Measurements from ENCODE around the gene APOB. TPM values are rescaled to one million over a fixed set of nuclear protein-coding genes. Genes with fewer than 3 reads are reported as not detected.

APOB gene
- total and polyA plus RNA-seq, 8 donors, result 0.03 to 3.2 (median 0.09) TPM

DNA sequence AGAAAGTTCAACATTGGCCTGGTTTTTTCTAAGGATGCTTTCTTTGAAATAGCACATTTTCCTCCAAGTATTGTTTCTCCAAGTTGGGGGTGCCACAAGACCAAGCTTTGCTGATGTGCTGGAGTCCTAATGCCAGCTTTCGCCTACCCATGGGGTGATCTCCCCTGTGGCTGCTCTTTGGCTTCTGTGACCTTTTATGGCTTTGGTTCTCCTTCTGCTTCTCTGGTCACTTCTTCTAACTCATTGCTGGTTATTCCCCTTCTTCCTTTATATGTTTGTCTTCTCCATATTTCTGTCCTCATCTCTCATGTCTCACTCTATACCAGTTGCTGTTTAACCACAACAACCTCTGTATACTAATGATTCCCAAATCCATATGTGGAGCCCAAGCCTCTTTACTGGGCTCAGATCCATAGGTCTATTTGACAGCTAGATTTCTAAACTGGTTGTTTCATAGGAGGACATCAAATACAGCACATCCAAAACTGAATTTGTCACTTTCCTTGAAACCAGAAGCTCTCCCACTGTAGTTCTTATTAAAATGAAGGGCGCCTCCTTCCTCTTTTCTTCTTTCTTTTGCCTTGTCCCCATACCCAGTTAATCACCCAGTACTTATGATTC, 23.1 kb downstream of the APOB start:
- TF ChIP-seq, protein P1, sequence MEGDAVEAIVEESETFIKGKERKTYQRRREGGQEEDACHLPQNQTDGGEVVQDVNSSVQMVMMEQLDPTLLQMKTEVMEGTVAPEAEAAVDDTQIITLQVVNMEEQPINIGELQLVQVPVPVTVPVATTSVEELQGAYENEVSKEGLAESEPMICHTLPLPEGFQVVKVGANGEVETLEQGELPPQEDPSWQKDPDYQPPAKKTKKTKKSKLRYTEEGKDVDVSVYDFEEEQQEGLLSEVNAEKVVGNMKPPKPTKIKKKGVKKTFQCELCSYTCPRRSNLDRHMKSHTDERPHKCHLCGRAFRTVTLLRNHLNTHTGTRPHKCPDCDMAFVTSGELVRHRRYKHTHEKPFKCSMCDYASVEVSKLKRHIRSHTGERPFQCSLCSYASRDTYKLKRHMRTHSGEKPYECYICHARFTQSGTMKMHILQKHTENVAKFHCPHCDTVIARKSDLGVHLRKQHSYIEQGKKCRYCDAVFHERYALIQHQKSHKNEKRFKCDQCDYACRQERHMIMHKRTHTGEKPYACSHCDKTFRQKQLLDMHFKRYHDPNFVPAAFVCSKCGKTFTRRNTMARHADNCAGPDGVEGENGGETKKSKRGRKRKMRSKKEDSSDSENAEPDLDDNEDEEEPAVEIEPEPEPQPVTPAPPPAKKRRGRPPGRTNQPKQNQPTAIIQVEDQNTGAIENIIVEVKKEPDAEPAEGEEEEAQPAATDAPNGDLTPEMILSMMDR (IDR thresholded peaks at IDR 0.05), result no peak
- Histone ChIP-seq H3K27ac (no peak overlapping the region), H3K4me3 (no peak overlapping the region), H3K36me3 (no peaks in the 10 kb centered on the region), H3K4me1 (no peaks in the 10 kb centered on the region), H3K27me3 (no peaks in the 10 kb centered on the region), H3K9me3 (no peaks in the 10 kb centered on the region)
- ATAC-seq (no peak), DNase-seq (no peak), FAIRE-seq (no peak)
- WGBS, 2 donors, result 83 to 88% methylated on average over 2 of the region's 2 CpGs
- intact Hi-C loops (cut with DNase I), result no loop called here

DNA sequence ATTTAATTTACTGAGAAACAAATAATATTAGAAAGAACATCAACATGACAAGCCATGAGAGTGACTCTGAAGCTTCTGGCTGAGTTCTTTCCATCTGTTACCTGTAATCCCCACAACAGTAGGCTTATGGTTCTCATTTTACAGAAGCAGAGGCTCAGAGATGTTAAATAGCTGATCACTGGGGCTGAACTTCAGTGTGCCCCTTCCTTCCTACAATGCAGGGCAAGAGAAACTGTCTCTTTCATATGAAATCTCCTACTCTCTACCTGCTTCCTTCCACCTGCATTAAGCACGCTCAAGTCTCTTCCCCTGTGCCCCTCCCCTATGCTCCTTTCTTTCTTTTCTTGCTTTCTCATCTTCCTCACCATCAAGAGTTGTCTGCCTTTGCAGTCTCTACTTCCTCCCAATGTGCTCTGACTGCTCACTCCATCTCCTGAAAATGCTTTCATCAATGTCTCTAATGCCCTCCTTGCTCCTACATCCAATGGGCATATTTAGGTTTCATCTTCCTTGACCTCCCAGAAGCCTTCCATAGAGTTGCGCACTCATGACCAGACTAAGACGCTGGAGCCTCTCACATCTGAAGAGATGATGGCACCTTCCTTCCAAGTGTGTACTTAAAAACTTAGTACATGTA, 23.7 kb downstream of the APOB start:
- Histone ChIP-seq H3K4me1 (no peaks in the 10 kb centered on the region), H3K36me3 (no peaks in the 10 kb centered on the region), H3K9me3 (no peaks in the 10 kb centered on the region), H3K4me3 (no peak overlapping the region), H3K27ac (no peak overlapping the region), H3K27me3 (no peaks in the 10 kb centered on the region)
- ATAC-seq (no peak), FAIRE-seq (no peak), DNase-seq (no peak)
- intact Hi-C loops (cut with DNase I), result no loop called here
- 77 to 84% methylated on average over 3 of the region's 3 CpGs for WGBS, 2 donors
- TF ChIP-seq, protein P1 (IDR thresholded peaks at IDR 0.05), result no peak

DNA sequence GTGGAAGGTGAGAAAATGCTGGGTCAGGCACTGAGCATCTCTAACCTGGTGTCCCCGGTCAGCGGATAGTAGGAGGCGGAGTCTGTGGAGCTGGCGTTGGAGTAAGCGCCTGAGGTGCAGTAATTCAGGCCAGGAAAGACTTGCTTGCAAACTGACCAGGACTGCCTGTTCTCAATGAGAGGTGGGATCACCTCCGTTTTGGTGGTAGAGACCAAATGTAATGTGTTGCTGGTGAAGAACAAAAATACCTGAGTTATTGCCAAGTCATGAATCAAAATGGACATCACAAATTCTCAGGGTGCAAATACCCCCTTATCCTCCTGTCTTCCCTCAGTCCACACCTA, 24.2 kb downstream of the APOB start:
- no peak for ATAC-seq
- H3K4me3 ChIP-seq, result no peak overlapping the region
- FAIRE-seq, result no peak
- H3K27ac ChIP-seq, result no peak overlapping the region
- H3K9me3 ChIP-seq, result no peaks in the 10 kb centered on the region
- 73 to 89% methylated on average over 6 of the region's 6 CpGs for WGBS, 2 donors
- intact Hi-C loops (cut with DNase I), result no loop called here
- TF ChIP-seq, protein P1 (IDR thresholded peaks at IDR 0.05), result no peak
- DNase-seq, result no peak
- H3K4me1 ChIP-seq, result no peaks in the 10 kb centered on the region
- no peaks in the 10 kb centered on the region for H3K27me3 ChIP-seq
- H3K36me3 ChIP-seq, result no peaks in the 10 kb centered on the region

DNA sequence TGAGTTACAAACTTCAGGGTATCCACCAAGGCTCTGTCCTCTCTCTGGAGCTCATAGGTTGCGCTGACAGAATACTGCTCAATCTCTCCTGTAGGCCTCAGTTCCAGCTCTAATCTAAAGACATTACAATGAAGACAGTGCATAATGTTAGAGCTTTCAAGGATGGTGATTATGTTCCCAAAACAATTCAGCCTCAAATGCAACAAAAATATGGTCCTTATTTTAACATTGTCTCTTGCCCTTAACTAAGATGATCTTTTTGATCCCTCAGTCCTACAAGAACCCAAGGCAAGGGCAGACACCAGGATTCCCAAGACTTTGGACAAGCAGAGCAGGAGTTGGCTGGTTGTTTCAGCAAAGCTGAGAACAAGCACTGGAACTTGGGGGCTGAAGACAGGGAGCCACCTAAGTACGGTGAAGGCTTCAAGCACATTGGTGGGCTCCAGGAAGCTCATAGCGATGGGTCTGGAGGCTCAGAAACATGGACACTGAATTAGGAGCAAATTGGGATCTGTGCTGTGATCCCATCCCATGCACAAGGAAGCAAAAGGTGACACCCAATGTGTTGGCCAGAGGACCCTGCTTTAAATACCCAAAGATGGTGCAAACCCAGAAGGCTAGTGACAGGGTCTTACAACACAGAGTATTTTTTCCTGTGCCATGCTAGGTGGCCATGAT, 24.7 kb downstream of the APOB start:
- DNase-seq (no peak), FAIRE-seq (no peak), ATAC-seq (no peak)
- TF ChIP-seq, protein P1 (IDR thresholded peaks at IDR 0.05), result no peak
- intact Hi-C loops (cut with DNase I), result no loop called here
- no peaks in the 10 kb centered on the region for H3K4me1 ChIP-seq
- no peak overlapping the region for H3K27ac ChIP-seq
- no peaks in the 10 kb centered on the region for H3K27me3 ChIP-seq
- no peak overlapping the region for H3K4me3 ChIP-seq
- H3K9me3 ChIP-seq, result no peaks in the 10 kb centered on the region
- 91 to 94% methylated on average over 3 of the region's 3 CpGs for WGBS, 2 donors
- no peaks in the 10 kb centered on the region for H3K36me3 ChIP-seq

DNA sequence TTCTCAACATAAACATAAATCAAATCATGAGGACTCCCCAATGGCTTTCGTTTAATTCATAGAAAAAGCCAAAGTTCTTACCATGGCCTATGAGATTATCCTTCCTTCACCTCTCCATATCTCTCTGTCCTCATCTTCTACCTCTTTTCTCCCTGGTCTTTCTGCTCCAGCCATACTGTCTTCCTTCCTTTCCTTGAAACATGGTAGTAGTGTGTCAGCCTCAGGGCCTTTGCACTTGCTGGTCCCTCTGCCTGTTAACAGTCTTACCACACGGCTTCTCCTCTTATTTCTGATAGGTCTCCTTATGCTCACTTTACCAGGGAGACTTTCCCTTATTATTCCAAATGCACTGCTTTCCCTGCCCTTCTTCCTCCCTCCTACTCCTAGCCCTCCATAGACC, 25.6 kb downstream of the APOB start:
- TF ChIP-seq, protein P1 (IDR thresholded peaks at IDR 0.05), result no peak
- Histone ChIP-seq H3K27me3 (no peaks in the 10 kb centered on the region), H3K36me3 (no peaks in the 10 kb centered on the region), H3K4me3 (no peak overlapping the region), H3K4me1 (no peaks in the 10 kb centered on the region), H3K9me3 (no peaks in the 10 kb centered on the region), H3K27ac (no peak overlapping the region)
- ATAC-seq (no peak), FAIRE-seq (no peak), DNase-seq (no peak)
- intact Hi-C loops (cut with DNase I), result no loop called here
- WGBS, 2 donors, result 64 to 74% methylated on average over 2 of the region's 2 CpGs

Data from pancreas (tissue), 10 donors.